GM12873 (cell line): Measurements from ENCODE around the gene MAP3K3.
A peak's percentile ranks its signal among the peaks of the same experiment; 100 is the strongest.

Experiments
- TF ChIP-seq, protein P1 (sequence below): IDR thresholded peaks from 2 replicates; pipeline ENCODE4 v1.5.1; 2012; ENCODE audit warnings: low read depth, mild to moderate bottlenecking, moderate library complexity, low read length, control low read depth; ENCODE audit not compliant: insufficient read depth; ENCODE audit errors: missing control alignments

MAP3K3 gene

DNA sequence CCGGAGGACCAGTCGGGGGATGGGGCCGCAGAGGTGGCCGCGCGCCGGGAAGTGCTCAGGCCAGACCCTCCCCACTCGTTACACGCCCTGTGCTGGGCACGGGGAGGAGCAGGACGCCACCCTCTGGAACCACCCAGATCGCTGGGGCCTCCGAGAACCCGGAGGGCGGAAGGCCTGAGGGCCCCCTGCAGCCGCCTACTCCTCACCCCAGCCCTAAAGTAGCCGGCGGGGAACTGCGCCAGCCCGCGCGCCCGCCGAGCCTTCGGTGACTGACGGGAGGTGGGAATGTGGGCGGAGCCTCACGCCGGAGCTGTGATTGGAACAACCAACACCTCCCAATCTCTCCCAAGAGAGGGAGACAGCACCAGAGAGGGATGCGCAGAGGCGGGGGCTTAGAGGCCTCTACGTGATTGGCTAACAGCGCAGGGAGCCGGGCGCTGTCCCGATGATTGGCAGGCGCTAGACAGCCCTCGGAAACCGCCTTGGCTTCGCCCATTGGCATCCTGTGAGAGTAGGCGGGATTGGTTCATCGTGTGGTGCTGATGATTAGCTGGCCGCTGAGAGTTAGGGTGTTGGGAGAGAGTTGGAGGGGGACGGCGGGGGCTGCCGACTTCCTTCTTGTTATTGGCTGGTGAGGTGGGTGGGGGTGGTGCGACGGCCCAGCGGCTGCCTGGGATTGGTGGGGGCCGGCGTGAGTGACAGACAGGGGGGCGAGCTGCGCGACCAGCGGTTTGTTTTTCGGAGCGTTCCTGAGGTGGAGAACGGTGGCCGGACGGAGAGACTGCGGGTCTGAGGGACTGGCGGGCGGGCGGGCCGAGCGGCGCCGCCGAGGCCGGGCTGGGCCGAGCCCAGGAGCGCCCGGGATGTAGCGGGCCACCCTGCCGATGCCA lies at the start of gene MAP3K3:
TSS of gene MAP3K3 (plus strand) at position 734 of the 890 bp plus-strand sequence. CDS start 343 bp downstream, outside the sequence.
- TF ChIP-seq, protein P1, sequence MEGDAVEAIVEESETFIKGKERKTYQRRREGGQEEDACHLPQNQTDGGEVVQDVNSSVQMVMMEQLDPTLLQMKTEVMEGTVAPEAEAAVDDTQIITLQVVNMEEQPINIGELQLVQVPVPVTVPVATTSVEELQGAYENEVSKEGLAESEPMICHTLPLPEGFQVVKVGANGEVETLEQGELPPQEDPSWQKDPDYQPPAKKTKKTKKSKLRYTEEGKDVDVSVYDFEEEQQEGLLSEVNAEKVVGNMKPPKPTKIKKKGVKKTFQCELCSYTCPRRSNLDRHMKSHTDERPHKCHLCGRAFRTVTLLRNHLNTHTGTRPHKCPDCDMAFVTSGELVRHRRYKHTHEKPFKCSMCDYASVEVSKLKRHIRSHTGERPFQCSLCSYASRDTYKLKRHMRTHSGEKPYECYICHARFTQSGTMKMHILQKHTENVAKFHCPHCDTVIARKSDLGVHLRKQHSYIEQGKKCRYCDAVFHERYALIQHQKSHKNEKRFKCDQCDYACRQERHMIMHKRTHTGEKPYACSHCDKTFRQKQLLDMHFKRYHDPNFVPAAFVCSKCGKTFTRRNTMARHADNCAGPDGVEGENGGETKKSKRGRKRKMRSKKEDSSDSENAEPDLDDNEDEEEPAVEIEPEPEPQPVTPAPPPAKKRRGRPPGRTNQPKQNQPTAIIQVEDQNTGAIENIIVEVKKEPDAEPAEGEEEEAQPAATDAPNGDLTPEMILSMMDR = peak; percentile 28

DNA sequence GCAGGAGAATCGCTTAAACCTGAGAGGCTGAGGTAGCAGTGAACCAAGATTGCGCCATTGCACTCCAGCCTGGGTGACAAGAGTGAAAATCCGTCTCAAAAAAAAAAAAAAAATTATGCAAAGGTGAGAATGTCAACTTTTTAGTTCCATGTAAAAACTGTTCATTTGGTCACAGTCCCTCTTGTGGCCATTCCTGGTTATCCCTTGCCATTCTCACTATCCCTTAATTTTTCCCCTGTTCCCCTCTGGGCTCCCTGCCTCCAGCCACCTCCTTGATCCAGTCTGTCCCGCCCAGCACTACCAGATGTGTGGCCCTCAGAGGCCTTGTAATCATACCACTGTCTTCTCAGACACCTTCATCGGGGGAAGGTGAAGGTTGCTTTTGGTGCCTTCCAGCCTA lies 48.6 kb upstream of the MAP3K3 start:
- TF ChIP-seq, protein P1 = peak; percentile 31

DNA sequence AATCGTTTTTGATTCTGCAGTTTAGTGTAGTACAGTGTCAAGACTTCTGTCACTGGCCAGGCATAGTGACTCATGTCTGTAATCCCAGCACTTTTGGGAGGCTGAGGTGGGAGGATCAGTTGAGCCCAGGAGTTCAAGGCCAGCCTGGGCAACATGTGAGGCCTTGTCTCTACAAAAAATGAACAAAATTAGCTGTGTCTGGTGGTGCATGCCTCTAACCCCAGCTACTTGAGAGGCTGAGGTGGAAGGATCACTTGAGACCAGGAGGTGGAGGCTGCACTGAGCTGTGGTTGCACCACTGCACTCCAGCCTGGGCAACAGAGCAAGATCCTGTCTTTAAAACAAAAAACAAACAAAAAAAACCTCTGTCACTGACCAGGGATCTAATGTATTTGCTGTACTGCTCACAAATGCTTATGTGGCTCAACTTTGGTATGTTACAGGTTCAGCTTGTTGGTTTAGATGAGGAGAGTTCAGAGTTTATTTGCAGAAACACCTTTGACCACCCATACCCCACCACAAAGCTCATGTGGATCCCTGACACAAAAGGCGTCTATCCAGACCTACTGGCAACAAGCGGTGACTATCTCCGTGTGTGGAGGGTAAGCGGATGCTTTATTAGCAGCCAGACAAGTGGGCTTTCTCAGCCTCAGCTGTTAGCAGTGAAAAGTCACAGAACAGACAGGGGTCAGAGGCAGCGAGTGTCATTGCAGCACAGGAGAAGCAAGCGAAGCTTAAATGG lies 44.0 kb upstream of the MAP3K3 start:
- TF ChIP-seq, protein P1 = no peak

DNA sequence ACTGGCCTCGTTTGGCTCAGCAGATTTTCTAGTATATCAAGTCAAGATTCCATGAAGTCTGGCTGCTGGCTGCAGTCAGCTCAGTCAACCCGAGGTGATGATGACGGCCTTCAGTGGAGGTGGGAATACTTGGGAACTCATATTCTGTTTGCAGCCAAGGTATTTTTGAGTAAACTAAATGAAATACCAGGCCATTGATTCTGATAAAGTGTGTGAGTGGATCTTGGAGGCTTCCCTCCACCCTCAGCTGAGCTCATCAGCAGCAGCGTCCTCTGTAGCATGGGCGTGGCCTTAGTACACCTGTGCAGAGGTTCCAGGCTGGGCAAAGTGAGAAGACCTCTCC lies 43.5 kb upstream of the MAP3K3 start:
- TF ChIP-seq, protein P1 = no peak

DNA sequence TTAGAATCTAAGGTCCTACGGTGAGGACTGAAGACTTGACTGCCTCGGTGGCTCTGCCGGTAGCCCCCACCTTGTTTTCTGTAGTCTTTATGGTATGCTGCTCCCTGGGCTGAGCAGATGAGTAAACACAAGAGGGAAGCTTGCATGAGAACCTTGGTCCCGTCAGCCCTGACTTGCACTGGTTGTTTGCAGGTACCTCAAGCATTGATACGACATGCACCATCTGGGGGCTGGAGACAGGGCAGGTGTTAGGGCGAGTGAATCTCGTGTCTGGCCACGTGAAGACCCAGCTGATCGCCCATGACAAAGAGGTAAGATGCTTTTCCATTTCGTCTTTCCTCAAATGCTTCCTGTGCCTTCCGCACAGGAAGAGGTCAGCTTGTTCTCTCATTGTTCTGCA lies 42.6 kb upstream of the MAP3K3 start:
- TF ChIP-seq, protein P1 = no peak

DNA sequence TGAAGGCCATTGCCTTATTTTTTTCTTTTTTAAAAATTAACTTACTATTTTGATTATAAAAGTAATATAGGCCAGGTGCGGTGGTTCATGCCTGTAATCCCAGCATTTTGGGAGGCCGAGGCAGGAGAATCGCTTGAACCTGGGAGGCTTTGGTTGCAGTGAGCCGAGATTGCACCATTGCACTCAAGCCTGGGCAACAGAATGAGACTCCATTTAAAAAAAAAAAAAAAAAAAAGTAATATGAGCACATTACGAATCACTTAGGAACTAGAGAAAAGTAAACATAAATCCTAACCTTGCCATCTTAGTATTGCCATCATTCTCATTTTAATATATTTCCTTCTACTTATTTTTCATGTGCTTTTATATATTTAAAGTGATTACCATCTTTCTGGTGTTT lies 34.4 kb upstream of the MAP3K3 start:
- TF ChIP-seq, protein P1 = no peak

DNA sequence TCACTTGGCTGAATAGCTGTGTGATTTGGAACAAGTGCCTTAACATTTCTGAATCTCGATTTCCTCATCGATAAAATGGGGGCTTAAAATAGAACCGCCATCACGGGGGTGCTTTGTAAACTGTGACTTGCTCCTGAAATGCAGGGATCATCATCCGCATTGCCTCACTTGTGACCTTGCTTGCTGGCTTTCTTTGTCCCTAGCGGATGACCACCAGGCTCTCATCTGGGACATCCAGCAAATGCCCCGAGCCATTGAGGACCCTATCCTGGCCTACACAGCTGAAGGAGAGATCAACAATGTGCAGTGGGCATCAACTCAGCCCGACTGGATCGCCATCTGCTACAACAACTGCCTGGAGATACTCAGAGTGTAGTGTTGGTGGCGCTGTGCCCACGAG lies 33.4 kb upstream of the MAP3K3 start:
- TF ChIP-seq, protein P1 = no peak
